ENCODE measurements around the gene PBX1.

- TF ChIP-seq TCF7L2 (IDR thresholded peaks at IDR 0.05; ENCODE audit: borderline replicate concordance, low read depth, low read length) = no peak
- TF ChIP-seq CTCF (tag by site-specific recombination; IDR thresholded peaks at IDR 0.05) = no peak
- TF ChIP-seq RBAK (tag by site-specific recombination; IDR thresholded peaks at IDR 0.05) = no peak
- TF ChIP-seq YY1 (tag by site-specific recombination; IDR thresholded peaks at IDR 0.05) = no peak
- TF ChIP-seq ZBTB21 (tag by site-specific recombination; IDR thresholded peaks at IDR 0.05) = no peak
- no peak for TF ChIP-seq ZNF24 (tag by site-specific recombination; IDR thresholded peaks at IDR 0.05)
- no peak for TF ChIP-seq INSM2 (tag by site-specific recombination; IDR thresholded peaks at IDR 0.05)
- no peak for TF ChIP-seq ZNF645 (tag by site-specific recombination; IDR thresholded peaks at IDR 0.05)
- TF ChIP-seq ZNF18 (tag by site-specific recombination; IDR thresholded peaks at IDR 0.05) = no peak
- TF ChIP-seq REST (tag by site-specific recombination; IDR thresholded peaks at IDR 0.05) = no peak
These were observed 43.1 kb downstream of the PBX1 start for GRCh38 chr1:164602101-164602422.
